ENCODE data around the gene MOCOS. TPM values are rescaled to one million over a fixed set of nuclear protein-coding genes. Genes with fewer than 3 reads are reported as not detected.

MOCOS gene
- total RNA-seq, 1 donor from 2014 or later: 0.42 TPM

- no peak for DNase-seq
- no peak overlapping the region for H3K4me3 Mint-ChIP-seq
- intact Hi-C loops (cut with micrococcal nuclease): loop anchor here (10.0 kb wide), 1 partner anchor 651 kb away; no protein-coding TSS in a partner anchor
- H3K4me1 Mint-ChIP-seq: peaks cover 41% of the 10 kb centered on the region
- TF ChIP-seq CTCF (IDR thresholded peaks at IDR 0.05): no peak
- H3K27ac Mint-ChIP-seq: no peak overlapping the region
- CTCF ChIA-PET: no interaction called here
- POLR2A ChIA-PET: no interaction called here
- peaks cover 13% of the 10 kb centered on the region for H3K27me3 Mint-ChIP-seq
- ATAC-seq (ENCODE audit: low read depth): no peak
- no peaks in the 10 kb centered on the region for H3K36me3 Mint-ChIP-seq (ENCODE audit: low read depth)
- H3K9me3 Mint-ChIP-seq: no peaks in the 10 kb centered on the region
Observed at GRCh38 chr18:36183987-36184386, 3.3 kb upstream of the MOCOS start.

- intact Hi-C loops (cut with micrococcal nuclease): loop anchor here (5.0 to 10.0 kb wide), 2 partner anchors 33 to 650 kb away; no protein-coding TSS in a partner anchor
- no peaks in the 10 kb centered on the region for H3K36me3 Mint-ChIP-seq (ENCODE audit: low read depth)
- ATAC-seq (ENCODE audit: low read depth) (peak; percentile 64), DNase-seq (no peak)
- POLR2A ChIA-PET: interaction anchor here (0.6 kb wide), 1 partner anchor 918 kb away, joined by 4 read pairs; no protein-coding TSS in a partner anchor
- H3K4me3 Mint-ChIP-seq: peak overlapping the region; percentile 84
- H3K27me3 Mint-ChIP-seq: peaks cover 24% of the 10 kb centered on the region
- CTCF ChIA-PET: interaction anchor here (0.7 kb wide), 1 partner anchor 1253 kb away, joined by 4 read pairs; no protein-coding TSS in a partner anchor
- H3K4me1 Mint-ChIP-seq: peaks cover 33% of the 10 kb centered on the region
- no peak for TF ChIP-seq CTCF (IDR thresholded peaks at IDR 0.05)
- no peaks in the 10 kb centered on the region for H3K9me3 Mint-ChIP-seq
- no peak overlapping the region for H3K27ac Mint-ChIP-seq
Observed at GRCh38 chr18:36185157-36185556, 2.1 kb upstream of the MOCOS start.

DNA sequence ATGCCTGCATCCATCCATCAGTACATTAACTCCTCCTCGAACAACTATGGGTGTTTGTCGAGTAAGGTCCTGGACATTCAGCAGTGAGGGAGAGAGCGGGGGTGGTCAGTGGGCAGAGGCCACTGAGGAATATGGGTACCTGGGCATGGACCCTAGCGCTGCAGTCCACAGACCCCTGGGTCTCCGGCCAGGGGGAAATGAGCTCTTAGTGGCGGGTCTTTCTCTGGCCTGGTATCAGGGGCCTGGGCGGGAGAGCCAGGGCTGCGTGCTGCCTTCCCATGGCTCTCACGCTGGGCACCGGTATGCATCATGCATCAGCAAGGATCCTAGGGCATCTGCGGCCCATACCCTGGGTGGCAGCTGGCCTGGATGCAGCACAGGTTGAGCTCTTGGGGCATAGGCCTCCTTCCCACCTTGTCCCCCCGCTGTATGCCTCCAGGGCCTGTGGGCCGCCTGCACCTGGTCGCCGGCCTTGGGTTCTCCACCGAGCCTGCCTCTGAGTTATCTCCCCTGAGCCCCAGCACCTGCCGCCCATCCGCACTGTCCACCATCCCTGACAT, 1.3 kb upstream of the MOCOS start:
- H3K27ac Mint-ChIP-seq: no peak overlapping the region
- peak overlapping the region; percentile 84 for H3K4me3 Mint-ChIP-seq
- DNase-seq (no peak), ATAC-seq (ENCODE audit: low read depth) (no peak)
- TF ChIP-seq CTCF (IDR thresholded peaks at IDR 0.05): no peak
- intact Hi-C loops (cut with micrococcal nuclease): loop anchor here (5.0 to 10.0 kb wide), 2 partner anchors 34 to 649 kb away; no protein-coding TSS in a partner anchor
- no peaks in the 10 kb centered on the region for H3K36me3 Mint-ChIP-seq (ENCODE audit: low read depth)
- POLR2A ChIA-PET: interaction anchor here (0.9 kb wide), 1 partner anchor 58 kb away, joined by 3 read pairs; no protein-coding TSS in a partner anchor
- CTCF ChIA-PET: no interaction called here
- H3K9me3 Mint-ChIP-seq: no peaks in the 10 kb centered on the region
- peaks cover 26% of the 10 kb centered on the region for H3K27me3 Mint-ChIP-seq
- H3K4me1 Mint-ChIP-seq: peaks cover 29% of the 10 kb centered on the region

GRCh38 chr18:36186461-36187192, 670 bp upstream of the MOCOS start:
- no peaks in the 10 kb centered on the region for H3K9me3 Mint-ChIP-seq
- H3K4me3 Mint-ChIP-seq: peak overlapping the region; percentile 84
- H3K4me1 Mint-ChIP-seq: peaks cover 29% of the 10 kb centered on the region
- no peaks in the 10 kb centered on the region for H3K36me3 Mint-ChIP-seq (ENCODE audit: low read depth)
- no peak for DNase-seq
- peak; percentile 12 for ATAC-seq (ENCODE audit: low read depth)
- no peak overlapping the region for H3K27ac Mint-ChIP-seq
- CTCF ChIA-PET: no interaction called here
- no peak for TF ChIP-seq CTCF (IDR thresholded peaks at IDR 0.05)
- H3K27me3 Mint-ChIP-seq: peaks cover 30% of the 10 kb centered on the region
- intact Hi-C loops (cut with micrococcal nuclease): loop anchor here (1.0 to 10.0 kb wide), 3 partner anchors 34 to 648 kb away; partner anchors contain the start of genes ELP2 and SLC39A6
- POLR2A ChIA-PET: interaction anchor here (0.6 to 1.0 kb wide), 4 partner anchors 58 to 244 kb away, joined by 3 to 6 read pairs (median 4); partner anchors contain the start of gene RMP24

All from activated B cell treated with CpG ODN at 0.5 μM for 24 hours (primary cell).